ENCODE measurements around the gene TARM1. TPM values are rescaled to one million over a fixed set of nuclear protein-coding genes. Genes with fewer than 3 reads are reported as not detected.

TARM1 gene
- total RNA-seq, 1 experiment from 2014 or later: not detected

DNA sequence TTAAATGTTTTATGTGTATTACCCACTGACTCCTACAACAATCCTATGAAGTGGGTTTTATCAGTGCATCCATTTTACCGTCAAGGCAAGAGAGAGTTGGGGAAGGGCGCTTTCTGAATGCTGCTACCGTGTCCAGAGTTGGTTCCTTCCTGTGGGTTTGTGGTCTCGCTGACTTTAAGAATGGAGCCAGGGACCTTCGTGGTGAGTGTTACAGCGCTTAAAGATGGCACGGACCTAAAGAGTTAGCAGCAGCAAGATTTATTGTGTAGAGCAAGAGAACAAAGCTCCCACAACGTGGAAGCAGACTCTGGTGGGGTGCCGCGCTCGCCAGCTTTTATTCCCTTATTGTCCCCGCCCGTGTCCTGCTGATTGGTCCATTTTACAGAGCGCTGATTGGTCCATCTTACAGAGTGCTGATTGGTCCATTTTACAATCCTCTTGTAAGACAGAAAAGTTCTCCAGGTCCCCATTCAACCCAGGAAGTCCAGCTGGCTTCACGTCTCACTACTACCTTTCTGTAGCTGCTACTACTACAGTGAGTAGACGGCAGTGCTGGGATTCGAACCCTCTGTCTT is 13.3 kb upstream of the TARM1 start:
- Mint-ChIP-seq H3K27ac (ENCODE audit: unreplicated experiment) (no peak overlapping the region), H3K36me3 (ENCODE audit: insufficient read depth, unreplicated experiment) (peaks cover 13% of the 10 kb centered on the region), H3K4me3 (ENCODE audit: low read depth, unreplicated experiment) (no peak overlapping the region), H3K27me3 (ENCODE audit: unreplicated experiment) (peaks cover 33% of the 10 kb centered on the region), H3K4me1 (ENCODE audit: low read depth, unreplicated experiment) (peaks cover 14% of the 10 kb centered on the region), H3K9me3 (ENCODE audit: low read depth, unreplicated experiment) (no peaks in the 10 kb centered on the region)
- no TSS peak for BruUV-seq (replicated peaks)
- CTCF ChIA-PET: no interaction called here
- intact Hi-C loops (cut with micrococcal nuclease; ENCODE audit: unreplicated experiment): loop anchor here (10.0 kb wide), 1 partner anchor 290 kb away; no protein-coding TSS in a partner anchor
- no peak for DNase-seq
- TF ChIP-seq, protein P1, sequence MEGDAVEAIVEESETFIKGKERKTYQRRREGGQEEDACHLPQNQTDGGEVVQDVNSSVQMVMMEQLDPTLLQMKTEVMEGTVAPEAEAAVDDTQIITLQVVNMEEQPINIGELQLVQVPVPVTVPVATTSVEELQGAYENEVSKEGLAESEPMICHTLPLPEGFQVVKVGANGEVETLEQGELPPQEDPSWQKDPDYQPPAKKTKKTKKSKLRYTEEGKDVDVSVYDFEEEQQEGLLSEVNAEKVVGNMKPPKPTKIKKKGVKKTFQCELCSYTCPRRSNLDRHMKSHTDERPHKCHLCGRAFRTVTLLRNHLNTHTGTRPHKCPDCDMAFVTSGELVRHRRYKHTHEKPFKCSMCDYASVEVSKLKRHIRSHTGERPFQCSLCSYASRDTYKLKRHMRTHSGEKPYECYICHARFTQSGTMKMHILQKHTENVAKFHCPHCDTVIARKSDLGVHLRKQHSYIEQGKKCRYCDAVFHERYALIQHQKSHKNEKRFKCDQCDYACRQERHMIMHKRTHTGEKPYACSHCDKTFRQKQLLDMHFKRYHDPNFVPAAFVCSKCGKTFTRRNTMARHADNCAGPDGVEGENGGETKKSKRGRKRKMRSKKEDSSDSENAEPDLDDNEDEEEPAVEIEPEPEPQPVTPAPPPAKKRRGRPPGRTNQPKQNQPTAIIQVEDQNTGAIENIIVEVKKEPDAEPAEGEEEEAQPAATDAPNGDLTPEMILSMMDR (IDR thresholded peaks at IDR 0.05; ENCODE audit: unreplicated experiment): no peak

DNA sequence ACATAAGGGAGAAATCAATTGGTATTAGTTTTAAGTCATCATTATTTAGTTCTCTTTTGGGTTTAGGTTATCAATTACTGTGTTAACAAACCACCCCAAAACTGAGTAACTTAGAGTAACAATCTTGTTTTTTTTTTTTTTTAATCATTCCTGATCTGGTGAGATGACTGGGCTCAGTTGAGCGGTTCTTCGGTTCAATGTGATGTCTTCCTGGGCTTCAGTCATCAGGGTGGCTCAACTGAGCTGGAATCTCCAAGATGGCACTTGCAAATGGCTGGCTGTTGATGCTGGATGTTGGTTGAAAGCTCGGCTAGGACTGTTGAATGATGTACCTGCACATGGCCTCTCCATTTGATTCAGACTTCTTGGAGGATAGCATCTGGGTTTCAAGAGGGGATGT is 3.2 kb upstream of the TARM1 start:
- BruUV-seq (replicated peaks): no TSS peak
- CTCF ChIA-PET: no interaction called here

DNA sequence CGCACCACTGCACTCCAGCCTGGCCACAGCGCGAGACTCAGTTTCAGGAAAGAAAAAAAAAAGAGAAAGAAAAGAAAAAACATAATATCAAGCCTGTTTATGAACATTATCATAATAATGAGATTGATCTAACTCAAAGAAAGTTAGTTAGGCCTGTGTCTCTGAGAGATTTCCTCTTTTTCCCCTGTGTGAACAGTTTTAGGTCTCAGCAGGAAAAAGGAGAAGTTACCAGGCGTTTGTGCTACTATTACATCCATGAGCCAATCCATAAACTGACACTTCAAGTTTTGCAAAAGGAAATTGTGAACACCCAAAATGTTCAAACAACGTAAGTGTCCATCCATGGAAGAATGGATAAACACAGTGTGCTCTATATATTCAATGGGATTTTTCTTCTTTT is 3.8 kb downstream of the TARM1 start:
- Mint-ChIP-seq H3K9me3 (ENCODE audit: low read depth, unreplicated experiment) (peaks cover 7% of the 10 kb centered on the region), H3K27me3 (ENCODE audit: unreplicated experiment) (no peaks in the 10 kb centered on the region), H3K27ac (ENCODE audit: unreplicated experiment) (no peak overlapping the region), H3K36me3 (ENCODE audit: insufficient read depth, unreplicated experiment) (no peaks in the 10 kb centered on the region), H3K4me1 (ENCODE audit: low read depth, unreplicated experiment) (no peaks in the 10 kb centered on the region), H3K4me3 (ENCODE audit: low read depth, unreplicated experiment) (no peak overlapping the region)
- no TSS peak for BruUV-seq (replicated peaks)
- intact Hi-C loops (cut with micrococcal nuclease; ENCODE audit: unreplicated experiment): no loop called here
- TF ChIP-seq, protein P1 (IDR thresholded peaks at IDR 0.05; ENCODE audit: unreplicated experiment): no peak
- DNase-seq: no peak
- CTCF ChIA-PET: interaction anchor here (0.7 kb wide), 1 partner anchor 22 kb away, joined by 6 read pairs; no protein-coding TSS in a partner anchor

More for the DNA sequence above, 3.2 kb upstream of the TARM1 start:
- H3K4me3 Mint-ChIP-seq (ENCODE audit: low read depth, unreplicated experiment): no peak overlapping the region
- intact Hi-C loops (cut with micrococcal nuclease; ENCODE audit: unreplicated experiment): no loop called here
- H3K27me3 Mint-ChIP-seq (ENCODE audit: unreplicated experiment): peaks cover 42% of the 10 kb centered on the region
- H3K9me3 Mint-ChIP-seq (ENCODE audit: low read depth, unreplicated experiment): peaks cover 7% of the 10 kb centered on the region
- no peaks in the 10 kb centered on the region for H3K36me3 Mint-ChIP-seq (ENCODE audit: insufficient read depth, unreplicated experiment)
- H3K27ac Mint-ChIP-seq (ENCODE audit: unreplicated experiment): no peak overlapping the region
- DNase-seq: no peak
- TF ChIP-seq, protein P1 (IDR thresholded peaks at IDR 0.05; ENCODE audit: unreplicated experiment): no peak
- H3K4me1 Mint-ChIP-seq (ENCODE audit: low read depth, unreplicated experiment): no peaks in the 10 kb centered on the region

DNA sequence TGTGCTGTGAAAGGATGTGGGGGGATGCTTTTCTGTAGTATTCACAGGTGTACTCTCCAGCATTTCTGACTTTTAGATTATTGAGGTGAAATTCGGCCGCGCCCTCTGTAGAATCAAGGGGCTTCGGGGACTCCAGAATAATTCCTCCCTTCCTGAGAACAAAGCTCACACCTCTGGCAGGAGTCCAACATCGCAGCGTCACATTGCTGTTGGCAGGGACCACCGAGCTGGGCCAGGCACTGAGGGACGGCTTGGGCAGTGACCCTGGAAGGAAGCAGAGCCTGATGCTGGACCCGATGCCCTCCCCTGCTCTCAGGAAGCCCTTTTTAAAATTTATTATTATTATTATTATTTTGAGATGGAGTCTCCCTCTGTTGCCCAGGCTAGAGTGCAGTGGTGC is 6.3 kb downstream of the TARM1 start:
- CTCF ChIA-PET: no interaction called here
- no peak for DNase-seq
- Mint-ChIP-seq H3K9me3 (ENCODE audit: low read depth, unreplicated experiment) (peaks cover 2% of the 10 kb centered on the region), H3K36me3 (ENCODE audit: insufficient read depth, unreplicated experiment) (peaks cover 5% of the 10 kb centered on the region), H3K27ac (ENCODE audit: unreplicated experiment) (no peak overlapping the region), H3K4me3 (ENCODE audit: low read depth, unreplicated experiment) (no peak overlapping the region), H3K4me1 (ENCODE audit: low read depth, unreplicated experiment) (no peaks in the 10 kb centered on the region), H3K27me3 (ENCODE audit: unreplicated experiment) (no peaks in the 10 kb centered on the region)
- TF ChIP-seq, protein P1 (IDR thresholded peaks at IDR 0.05; ENCODE audit: unreplicated experiment): no peak
- BruUV-seq (replicated peaks): no TSS peak
- intact Hi-C loops (cut with micrococcal nuclease; ENCODE audit: unreplicated experiment): no loop called here

All from Calu3 (cell line).